Measurements from ENCODE around the gene PLA2G4A.

The PLA2G4A gene

GRCh38 chr1:186872291-186872690, 43.5 kb downstream of the PLA2G4A start:
- DNase-seq (ENCODE audit: low read depth in 2 of 3, low spot score in 2 of 3): no peak

- DNase-seq (ENCODE audit: low read depth in 2 of 3, low spot score in 2 of 3): no peak
Observed at GRCh38 chr1:186873687-186874086, 44.9 kb downstream of the PLA2G4A start.

- DNase-seq (ENCODE audit: low read depth in 2 of 3, low spot score in 2 of 3): no peak
Observed at GRCh38 chr1:186875896-186876835, 47.4 kb downstream of the PLA2G4A start.

- DNase-seq (ENCODE audit: low read depth in 2 of 3, low spot score in 2 of 3): no peak
Observed at GRCh38 chr1:186878356-186878755, 49.6 kb downstream of the PLA2G4A start.

- DNase-seq (ENCODE audit: low read depth in 2 of 3, low spot score in 2 of 3): no peak
Observed at GRCh38 chr1:186880982-186881381, 52.2 kb downstream of the PLA2G4A start.

- DNase-seq (ENCODE audit: low read depth in 2 of 3, low spot score in 2 of 3): no peak
Observed at GRCh38 chr1:186882372-186883134, 53.8 kb downstream of the PLA2G4A start.

GRCh38 chr1:186884251-186884650, 55.5 kb downstream of the PLA2G4A start:
- no peak for DNase-seq (ENCODE audit: low read depth in 2 of 3, low spot score in 2 of 3)

- DNase-seq (ENCODE audit: low read depth in 2 of 3, low spot score in 2 of 3): no peak
Observed at GRCh38 chr1:186887203-186887602, 58.5 kb downstream of the PLA2G4A start.

- no peak for DNase-seq (ENCODE audit: low read depth in 2 of 3, low spot score in 2 of 3)
Observed at GRCh38 chr1:186888367-186888766, 59.6 kb downstream of the PLA2G4A start.

GRCh38 chr1:186892936-186893335, 64.2 kb downstream of the PLA2G4A start:
- DNase-seq (ENCODE audit: low read depth in 2 of 3, low spot score in 2 of 3): no peak

GRCh38 chr1:186894415-186894814, 65.7 kb downstream of the PLA2G4A start:
- no peak for DNase-seq (ENCODE audit: low read depth in 2 of 3, low spot score in 2 of 3)

- DNase-seq (ENCODE audit: low read depth in 2 of 3, low spot score in 2 of 3): no peak
Observed at GRCh38 chr1:186896211-186896610, 67.5 kb downstream of the PLA2G4A start.

GRCh38 chr1:186897008-186897407, 68.3 kb downstream of the PLA2G4A start:
- DNase-seq (ENCODE audit: low read depth in 2 of 3, low spot score in 2 of 3): no peak

GRCh38 chr1:186899577-186899976, 70.8 kb downstream of the PLA2G4A start:
- no peak for DNase-seq (ENCODE audit: low read depth in 2 of 3, low spot score in 2 of 3)

- no peak for DNase-seq (ENCODE audit: low read depth in 2 of 3, low spot score in 2 of 3)
Observed at GRCh38 chr1:186899977-186900376, 71.2 kb downstream of the PLA2G4A start.

- DNase-seq (ENCODE audit: low read depth in 2 of 3, low spot score in 2 of 3): no peak
Observed at GRCh38 chr1:186900539-186901237, 71.9 kb downstream of the PLA2G4A start.

GRCh38 chr1:186901631-186902030, 72.9 kb downstream of the PLA2G4A start:
- no peak for DNase-seq (ENCODE audit: low read depth in 2 of 3, low spot score in 2 of 3)

- no peak for DNase-seq (ENCODE audit: low read depth in 2 of 3, low spot score in 2 of 3)
Observed at GRCh38 chr1:186903374-186904136, 74.8 kb downstream of the PLA2G4A start.

- no peak for DNase-seq (ENCODE audit: low read depth in 2 of 3, low spot score in 2 of 3)
Observed at GRCh38 chr1:186904361-186904760, 75.6 kb downstream of the PLA2G4A start.

GRCh38 chr1:186905561-186905960, 76.8 kb downstream of the PLA2G4A start:
- no peak for DNase-seq (ENCODE audit: low read depth in 2 of 3, low spot score in 2 of 3)

- DNase-seq (ENCODE audit: low read depth in 2 of 3, low spot score in 2 of 3): no peak
Observed at GRCh38 chr1:186915555-186915954, 86.8 kb downstream of the PLA2G4A start.
